Articular chondrocyte of knee joint (primary cell): ENCODE data around the gene PLEKHF1. TPM values are rescaled to one million over a fixed set of nuclear protein-coding genes. Genes with fewer than 3 reads are reported as not detected.

Experiments
- total RNA-seq: library from RNA; depleted of rRNA; stranded (reverse); fragments of >200 nt; gene quantifications from 2 replicates; pipeline ENCODE4 v1.2.3, GENCODE V29; 2012

Gene PLEKHF1, protein sequence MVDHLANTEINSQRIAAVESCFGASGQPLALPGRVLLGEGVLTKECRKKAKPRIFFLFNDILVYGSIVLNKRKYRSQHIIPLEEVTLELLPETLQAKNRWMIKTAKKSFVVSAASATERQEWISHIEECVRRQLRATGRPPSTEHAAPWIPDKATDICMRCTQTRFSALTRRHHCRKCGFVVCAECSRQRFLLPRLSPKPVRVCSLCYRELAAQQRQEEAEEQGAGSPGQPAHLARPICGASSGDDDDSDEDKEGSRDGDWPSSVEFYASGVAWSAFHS
- total RNA-seq, result 34.8 and 36.9 TPM in 2 replicates

DNA sequence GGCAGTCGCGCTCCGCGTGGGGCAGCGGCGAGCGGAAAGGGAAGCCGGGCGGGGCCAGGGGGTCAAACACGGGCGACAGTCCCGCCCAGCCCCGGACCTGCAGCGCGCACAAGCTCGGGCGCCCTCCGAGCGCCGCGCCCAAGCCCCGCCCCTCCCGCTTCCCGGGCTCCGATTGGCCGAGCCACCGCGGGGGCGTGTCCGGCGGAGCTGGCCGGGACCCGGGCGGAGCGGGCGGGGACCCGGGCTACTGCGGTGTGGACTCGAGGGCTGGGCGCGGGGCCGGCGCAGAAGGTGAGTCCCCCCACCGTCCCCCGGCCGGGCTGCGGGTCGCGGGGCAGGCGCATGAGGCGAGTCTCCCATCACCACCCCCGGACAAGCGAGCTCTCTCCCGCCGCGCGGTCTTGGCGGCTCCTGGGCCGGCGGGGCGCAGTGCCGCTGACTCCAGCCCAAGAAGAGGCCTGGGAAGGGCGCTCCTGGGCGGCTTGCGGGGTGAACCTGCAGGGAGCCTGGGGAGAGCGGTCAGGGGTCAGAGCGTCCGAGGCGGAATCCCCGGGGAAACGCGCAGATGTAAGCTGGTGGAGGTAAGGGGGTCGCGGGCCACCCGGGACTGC, at the start of gene PLEKHF1:
TSS of gene PLEKHF1 (plus strand) at position 247 of the 611 bp plus-strand sequence. CDS start 8,379 bp downstream, outside the sequence.

DNA sequence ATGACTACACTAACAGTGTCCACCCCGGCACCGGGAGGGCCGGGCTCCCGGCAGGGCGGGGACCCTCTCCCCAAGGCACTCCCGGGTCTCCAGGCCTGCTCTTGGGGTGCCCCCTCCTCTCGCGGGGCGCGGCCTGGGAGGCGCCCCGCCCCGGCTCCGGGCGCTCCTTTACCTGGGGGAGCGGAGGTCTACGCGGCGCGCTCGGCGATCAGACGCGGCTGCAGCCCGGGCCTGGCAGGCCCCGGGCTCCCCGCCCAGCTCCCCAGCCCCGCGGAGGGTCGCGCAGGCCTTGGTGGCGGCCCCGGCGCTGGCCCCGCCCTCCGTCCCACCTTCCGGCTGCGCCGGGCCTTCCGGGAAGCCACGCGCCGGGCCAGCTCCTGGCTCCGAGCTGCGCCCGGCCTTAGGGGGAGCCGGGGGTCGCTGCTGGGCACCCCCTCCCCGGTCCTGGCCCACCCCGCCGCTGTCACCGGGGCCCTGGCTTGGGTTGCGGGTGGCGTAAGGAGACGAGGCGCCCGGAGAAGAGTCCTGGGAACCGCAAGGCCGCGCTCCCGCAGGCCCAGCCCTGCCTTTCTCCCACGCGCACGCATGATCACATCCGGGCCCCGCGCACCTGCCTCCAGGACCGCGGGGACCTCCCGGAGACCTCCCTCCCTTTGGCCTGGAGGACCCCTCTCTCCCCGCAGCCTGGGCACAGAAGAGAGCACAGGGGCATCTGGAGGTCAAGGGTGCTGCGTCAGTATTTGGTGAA, 49.9 kb downstream of the PLEKHF1 start, which contains the start of gene C19orf12:
TSS of gene C19orf12 (minus strand) at position 309 of the 748 bp plus-strand sequence. CDS start 6,848 bp downstream, outside the sequence.

Other genes starting within 250 kb of the PLEKHF1 start
- gene VSTM2B, start 139.5 kb upstream of the PLEKHF1 start, total RNA-seq, result not detected in 2 replicates
- gene POP4, start 59.2 kb upstream of the PLEKHF1 start, total RNA-seq, result 72.5 and 75.9 TPM in 2 replicates
- gene C19orf12, start 49.8 kb downstream of the PLEKHF1 start, total RNA-seq, result 32.1 and 34.0 TPM in 2 replicates
- 5.0 and 6.2 TPM in 2 replicates for gene CCNE1, start 146.5 kb downstream of the PLEKHF1 start, total RNA-seq